Gastrocnemius medialis (tissue), 4 donors: ENCODE data around the gene RBX1.

ENCODE experiments used
- CTCF ChIP-seq, 5 experiments: fragments of 450-650 bp in 3 of 5; fragments of 200-600 bp in 2 of 5; sonication (generic) in 2 of 5; IDR thresholded peaks in 4 of 5; conservative IDR thresholded peaks in 1 of 5; 1 replicate in 4 of 5; 2 replicates in 1 of 5; pipeline ENCODE4 v1.5.1; 2016 to 2019; ENCODE audit warnings: antibody characterized with exemption in 5 of 5, mild to moderate bottlenecking in 3 of 5, moderate library complexity in 3 of 5
- POLR2A ChIP-seq, 2 donors: fragments of 450-650 bp; IDR thresholded peaks; one replicate each; pipeline ENCODE4 v1.6.1; 2017; ENCODE audit warnings: antibody characterized with exemption in 2 of 2, mild to moderate bottlenecking in 2 of 2, moderate library complexity in 2 of 2

DNA sequence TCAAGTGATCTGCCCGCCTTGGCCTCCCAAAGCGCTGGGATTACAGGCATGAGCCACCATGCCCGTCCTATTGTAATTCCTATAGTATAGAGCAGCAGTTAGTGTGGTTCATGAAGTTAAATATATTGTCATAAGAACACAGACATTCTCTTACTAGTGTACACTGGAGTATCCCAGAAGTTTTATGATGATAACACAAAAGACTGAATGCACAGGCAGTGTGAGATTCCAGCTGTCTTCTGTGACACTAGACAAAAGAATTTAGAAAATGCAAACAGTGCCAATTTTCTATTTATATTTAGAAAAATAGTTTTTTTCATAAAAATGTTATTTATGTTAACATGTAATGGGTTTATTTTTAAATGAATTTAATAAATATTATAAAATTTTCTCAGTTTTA lies 39.4 kb upstream of the RBX1 start:
- no peak for TF ChIP-seq CTCF (IDR thresholded peaks at IDR 0.05 in 4 of 5, conservative IDR thresholded peaks at IDR 0.05 in 1 of 5)
- TF ChIP-seq POLR2A (IDR thresholded peaks at IDR 0.05): no peak
